ENCODE results near the gene NDUFAF7. TPM values are rescaled to one million over a fixed set of nuclear protein-coding genes. Genes with fewer than 3 reads are reported as not detected.
A peak's percentile ranks its signal among the peaks of the same experiment; 100 is the strongest.

The NDUFAF7 gene
- total and polyA plus RNA-seq, 2 of the 13 experiments (the other 11 are each of a cell fraction or from before 2014, with no cell fraction given), result 27.0 to 40.8 TPM

DNA sequence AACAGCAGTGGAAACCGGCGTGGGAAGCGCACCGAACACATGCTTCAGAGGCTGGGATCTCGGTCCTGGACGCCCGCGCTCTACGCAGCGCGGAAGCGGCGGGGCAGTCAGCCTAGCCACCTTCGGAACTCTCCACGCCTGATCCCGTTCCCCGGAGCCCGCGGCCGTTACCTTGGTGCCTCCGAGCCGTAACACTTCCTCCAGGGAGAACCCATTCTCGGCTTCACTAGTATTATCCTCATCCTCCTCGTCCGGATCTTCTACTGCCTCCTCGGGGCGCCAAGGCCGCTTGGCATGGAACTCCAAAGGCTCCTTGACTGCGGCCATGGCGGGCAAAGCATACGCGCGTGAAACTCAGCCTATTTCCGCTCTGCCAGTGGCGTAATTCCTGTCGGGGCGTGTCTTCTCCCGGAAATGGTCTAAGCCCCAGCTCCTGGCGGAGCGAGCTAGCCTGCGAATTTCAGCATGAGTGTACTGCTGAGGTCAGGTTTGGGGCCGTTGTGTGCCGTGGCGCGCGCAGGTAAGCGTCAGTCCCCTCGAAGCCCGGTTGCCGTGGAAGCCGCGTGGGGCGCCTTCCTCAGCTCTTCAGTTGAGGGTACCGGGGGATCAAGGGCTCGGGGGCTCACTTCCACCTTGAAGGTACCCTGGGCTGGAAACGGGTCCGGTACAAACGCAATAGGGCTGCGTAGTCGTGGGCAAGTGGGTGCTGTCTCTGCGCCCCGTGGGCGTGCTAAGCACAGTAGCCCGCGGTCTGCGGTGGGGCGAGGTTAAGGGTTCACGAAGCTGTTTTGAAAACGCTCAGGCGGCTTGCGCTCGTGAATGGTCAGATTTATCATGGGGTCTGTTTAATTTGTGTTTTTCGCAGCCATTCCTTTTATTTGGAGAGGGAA is at the start of gene NDUFAF7, which contains the start of gene CEBPZ (continued):
- TF ChIP-seq CHD2 (IDR thresholded peaks at IDR 0.05; ENCODE audit: low read depth, low read length) (no peak), SALL2 (CRISPR knock-in tag; IDR thresholded peaks at IDR 0.05) (peak; percentile 83), ZFP36 (IDR thresholded peaks at IDR 0.05; ENCODE audit: borderline replicate concordance, low read depth, low read length, partially characterized antibody) (no peak), KDM3A (CRISPR knock-in tag; IDR thresholded peaks at IDR 0.05; ENCODE audit: low read depth) (no peak; the same call in 1 of the 2 replicates), ZNF816 (CRISPR knock-in tag; IDR thresholded peaks at IDR 0.05; ENCODE audit: borderline replicate concordance) (peak; percentile 99), ZNF224 (CRISPR knock-in tag; IDR thresholded peaks at IDR 0.05) (peak; percentile 94), MBNL3 (CRISPR knock-in tag; conservative IDR thresholded peaks at IDR 0.05) (no peak), ZNF558 (CRISPR knock-in tag; IDR thresholded peaks at IDR 0.05; ENCODE audit: borderline replicate concordance) (peak; percentile 95), ATF7 (IDR thresholded peaks at IDR 0.05) (no peak), ATF7 (CRISPR knock-in tag; IDR thresholded peaks at IDR 0.05) (peak; percentile 61; the same call in 1 of the 2 replicates)
- TF ChIP-seq, protein P1, sequence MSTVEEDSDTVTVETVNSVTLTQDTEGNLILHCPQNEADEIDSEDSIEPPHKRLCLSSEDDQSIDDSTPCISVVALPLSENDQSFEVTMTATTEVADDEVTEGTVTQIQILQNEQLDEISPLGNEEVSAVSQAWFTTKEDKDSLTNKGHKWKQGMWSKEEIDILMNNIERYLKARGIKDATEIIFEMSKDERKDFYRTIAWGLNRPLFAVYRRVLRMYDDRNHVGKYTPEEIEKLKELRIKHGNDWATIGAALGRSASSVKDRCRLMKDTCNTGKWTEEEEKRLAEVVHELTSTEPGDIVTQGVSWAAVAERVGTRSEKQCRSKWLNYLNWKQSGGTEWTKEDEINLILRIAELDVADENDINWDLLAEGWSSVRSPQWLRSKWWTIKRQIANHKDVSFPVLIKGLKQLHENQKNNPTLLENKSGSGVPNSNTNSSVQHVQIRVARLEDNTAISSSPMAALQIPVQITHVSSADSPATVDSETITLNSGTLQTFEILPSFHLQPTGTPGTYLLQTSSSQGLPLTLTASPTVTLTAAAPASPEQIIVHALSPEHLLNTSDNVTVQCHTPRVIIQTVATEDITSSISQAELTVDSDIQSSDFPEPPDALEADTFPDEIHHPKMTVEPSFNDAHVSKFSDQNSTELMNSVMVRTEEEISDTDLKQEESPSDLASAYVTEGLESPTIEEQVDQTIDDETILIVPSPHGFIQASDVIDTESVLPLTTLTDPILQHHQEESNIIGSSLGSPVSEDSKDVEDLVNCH (CRISPR knock-in tag; IDR thresholded peaks at IDR 0.05), result peak; percentile 18; the same call in 1 of the 2 replicates
- TF ChIP-seq, protein P2, sequence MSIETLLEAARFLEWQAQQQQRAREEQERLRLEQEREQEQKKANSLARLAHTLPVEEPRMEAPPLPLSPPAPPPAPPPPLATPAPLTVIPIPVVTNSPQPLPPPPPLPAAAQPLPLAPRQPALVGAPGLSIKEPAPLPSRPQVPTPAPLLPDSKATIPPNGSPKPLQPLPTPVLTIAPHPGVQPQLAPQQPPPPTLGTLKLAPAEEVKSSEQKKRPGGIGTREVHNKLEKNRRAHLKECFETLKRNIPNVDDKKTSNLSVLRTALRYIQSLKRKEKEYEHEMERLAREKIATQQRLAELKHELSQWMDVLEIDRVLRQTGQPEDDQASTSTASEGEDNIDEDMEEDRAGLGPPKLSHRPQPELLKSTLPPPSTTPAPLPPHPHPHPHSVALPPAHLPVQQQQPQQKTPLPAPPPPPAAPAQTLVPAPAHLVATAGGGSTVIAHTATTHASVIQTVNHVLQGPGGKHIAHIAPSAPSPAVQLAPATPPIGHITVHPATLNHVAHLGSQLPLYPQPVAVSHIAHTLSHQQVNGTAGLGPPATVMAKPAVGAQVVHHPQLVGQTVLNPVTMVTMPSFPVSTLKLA (IDR thresholded peaks at IDR 0.05), result peak; percentile 47
- TF ChIP-seq, protein P3, sequence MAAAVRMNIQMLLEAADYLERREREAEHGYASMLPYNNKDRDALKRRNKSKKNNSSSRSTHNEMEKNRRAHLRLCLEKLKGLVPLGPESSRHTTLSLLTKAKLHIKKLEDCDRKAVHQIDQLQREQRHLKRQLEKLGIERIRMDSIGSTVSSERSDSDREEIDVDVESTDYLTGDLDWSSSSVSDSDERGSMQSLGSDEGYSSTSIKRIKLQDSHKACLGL (CRISPR knock-in tag; IDR thresholded peaks at IDR 0.05), result peak; percentile 95; the same call in 1 of the 2 replicates
- TF ChIP-seq, protein P4, sequence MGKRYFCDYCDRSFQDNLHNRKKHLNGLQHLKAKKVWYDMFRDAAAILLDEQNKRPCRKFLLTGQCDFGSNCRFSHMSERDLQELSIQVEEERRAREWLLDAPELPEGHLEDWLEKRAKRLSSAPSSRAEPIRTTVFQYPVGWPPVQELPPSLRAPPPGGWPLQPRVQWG (CRISPR knock-in tag; IDR thresholded peaks at IDR 0.05; ENCODE audit: borderline replicate concordance, low read depth), result peak; percentile 92; the same call in 1 of the 2 replicates
- TF ChIP-seq, protein P5, sequence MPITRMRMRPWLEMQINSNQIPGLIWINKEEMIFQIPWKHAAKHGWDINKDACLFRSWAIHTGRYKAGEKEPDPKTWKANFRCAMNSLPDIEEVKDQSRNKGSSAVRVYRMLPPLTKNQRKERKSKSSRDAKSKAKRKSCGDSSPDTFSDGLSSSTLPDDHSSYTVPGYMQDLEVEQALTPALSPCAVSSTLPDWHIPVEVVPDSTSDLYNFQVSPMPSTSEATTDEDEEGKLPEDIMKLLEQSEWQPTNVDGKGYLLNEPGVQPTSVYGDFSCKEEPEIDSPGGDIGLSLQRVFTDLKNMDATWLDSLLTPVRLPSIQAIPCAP (CRISPR knock-in tag; IDR thresholded peaks at IDR 0.05; ENCODE audit: low read depth), result 0 out of 2 replicates have a peak, but pooled peaks have one; percentile 52
- TF ChIP-seq, protein P6, sequence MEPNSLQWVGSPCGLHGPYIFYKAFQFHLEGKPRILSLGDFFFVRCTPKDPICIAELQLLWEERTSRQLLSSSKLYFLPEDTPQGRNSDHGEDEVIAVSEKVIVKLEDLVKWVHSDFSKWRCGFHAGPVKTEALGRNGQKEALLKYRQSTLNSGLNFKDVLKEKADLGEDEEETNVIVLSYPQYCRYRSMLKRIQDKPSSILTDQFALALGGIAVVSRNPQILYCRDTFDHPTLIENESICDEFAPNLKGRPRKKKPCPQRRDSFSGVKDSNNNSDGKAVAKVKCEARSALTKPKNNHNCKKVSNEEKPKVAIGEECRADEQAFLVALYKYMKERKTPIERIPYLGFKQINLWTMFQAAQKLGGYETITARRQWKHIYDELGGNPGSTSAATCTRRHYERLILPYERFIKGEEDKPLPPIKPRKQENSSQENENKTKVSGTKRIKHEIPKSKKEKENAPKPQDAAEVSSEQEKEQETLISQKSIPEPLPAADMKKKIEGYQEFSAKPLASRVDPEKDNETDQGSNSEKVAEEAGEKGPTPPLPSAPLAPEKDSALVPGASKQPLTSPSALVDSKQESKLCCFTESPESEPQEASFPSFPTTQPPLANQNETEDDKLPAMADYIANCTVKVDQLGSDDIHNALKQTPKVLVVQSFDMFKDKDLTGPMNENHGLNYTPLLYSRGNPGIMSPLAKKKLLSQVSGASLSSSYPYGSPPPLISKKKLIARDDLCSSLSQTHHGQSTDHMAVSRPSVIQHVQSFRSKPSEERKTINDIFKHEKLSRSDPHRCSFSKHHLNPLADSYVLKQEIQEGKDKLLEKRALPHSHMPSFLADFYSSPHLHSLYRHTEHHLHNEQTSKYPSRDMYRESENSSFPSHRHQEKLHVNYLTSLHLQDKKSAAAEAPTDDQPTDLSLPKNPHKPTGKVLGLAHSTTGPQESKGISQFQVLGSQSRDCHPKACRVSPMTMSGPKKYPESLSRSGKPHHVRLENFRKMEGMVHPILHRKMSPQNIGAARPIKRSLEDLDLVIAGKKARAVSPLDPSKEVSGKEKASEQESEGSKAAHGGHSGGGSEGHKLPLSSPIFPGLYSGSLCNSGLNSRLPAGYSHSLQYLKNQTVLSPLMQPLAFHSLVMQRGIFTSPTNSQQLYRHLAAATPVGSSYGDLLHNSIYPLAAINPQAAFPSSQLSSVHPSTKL (CRISPR knock-in tag; IDR thresholded peaks at IDR 0.05), result peak; percentile 79
